TTC549 (cell line): ENCODE measurements around the gene PRPF6.

Source experiments
- FAIRE-seq: peaks from 2 replicates; lab custom pipeline; 2012; peaks lifted over from hg19 to GRCh38; lab: Jason Lieb, UNC

Gene PRPF6, protein sequence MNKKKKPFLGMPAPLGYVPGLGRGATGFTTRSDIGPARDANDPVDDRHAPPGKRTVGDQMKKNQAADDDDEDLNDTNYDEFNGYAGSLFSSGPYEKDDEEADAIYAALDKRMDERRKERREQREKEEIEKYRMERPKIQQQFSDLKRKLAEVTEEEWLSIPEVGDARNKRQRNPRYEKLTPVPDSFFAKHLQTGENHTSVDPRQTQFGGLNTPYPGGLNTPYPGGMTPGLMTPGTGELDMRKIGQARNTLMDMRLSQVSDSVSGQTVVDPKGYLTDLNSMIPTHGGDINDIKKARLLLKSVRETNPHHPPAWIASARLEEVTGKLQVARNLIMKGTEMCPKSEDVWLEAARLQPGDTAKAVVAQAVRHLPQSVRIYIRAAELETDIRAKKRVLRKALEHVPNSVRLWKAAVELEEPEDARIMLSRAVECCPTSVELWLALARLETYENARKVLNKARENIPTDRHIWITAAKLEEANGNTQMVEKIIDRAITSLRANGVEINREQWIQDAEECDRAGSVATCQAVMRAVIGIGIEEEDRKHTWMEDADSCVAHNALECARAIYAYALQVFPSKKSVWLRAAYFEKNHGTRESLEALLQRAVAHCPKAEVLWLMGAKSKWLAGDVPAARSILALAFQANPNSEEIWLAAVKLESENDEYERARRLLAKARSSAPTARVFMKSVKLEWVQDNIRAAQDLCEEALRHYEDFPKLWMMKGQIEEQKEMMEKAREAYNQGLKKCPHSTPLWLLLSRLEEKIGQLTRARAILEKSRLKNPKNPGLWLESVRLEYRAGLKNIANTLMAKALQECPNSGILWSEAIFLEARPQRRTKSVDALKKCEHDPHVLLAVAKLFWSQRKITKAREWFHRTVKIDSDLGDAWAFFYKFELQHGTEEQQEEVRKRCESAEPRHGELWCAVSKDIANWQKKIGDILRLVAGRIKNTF

DNA sequence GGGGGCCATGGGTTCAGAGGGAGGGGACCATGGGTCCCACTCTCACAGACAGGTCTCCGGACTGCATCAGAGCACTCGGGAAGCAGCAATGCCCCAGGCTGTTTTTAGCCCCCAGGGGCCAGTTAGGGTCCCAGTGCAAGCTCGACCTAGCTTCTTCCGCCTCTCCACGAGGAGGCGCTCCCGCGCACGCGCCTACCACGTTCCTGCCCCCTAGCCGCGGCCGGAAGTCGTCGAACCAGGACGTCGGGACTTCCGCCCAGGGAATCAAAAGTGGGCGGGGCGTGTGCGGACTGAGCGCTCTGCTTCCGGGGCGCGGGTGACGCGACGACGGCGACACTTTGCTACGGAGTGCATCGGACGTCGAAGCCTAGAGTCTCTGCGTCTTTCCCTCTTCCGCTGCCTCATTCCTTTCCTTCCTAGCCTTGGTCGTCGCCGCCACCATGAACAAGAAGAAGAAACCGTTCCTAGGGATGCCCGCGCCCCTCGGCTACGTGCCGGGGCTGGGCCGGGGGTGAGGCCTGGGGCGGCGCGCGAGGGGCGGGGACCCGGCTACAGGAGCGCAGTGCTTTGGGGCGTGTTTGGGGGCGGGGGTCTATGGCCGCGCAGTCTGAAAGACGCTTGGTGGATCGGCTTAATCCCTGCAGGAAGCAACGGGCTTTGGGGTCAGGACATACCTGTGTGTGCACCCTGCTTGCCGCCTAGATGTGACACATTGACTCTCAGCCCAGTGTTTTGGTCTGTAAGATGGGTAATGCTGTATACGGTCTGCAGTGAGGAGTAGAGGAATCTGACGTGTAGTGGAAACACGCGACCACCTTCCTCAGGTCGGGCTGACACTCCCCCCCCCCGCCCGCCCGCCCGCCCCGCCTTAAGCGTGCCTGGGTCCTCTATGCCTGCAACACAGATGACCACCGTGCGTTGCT, at the start of gene PRPF6:
Gene PRPF6, plus strand, starts transcription at position 327 of the 923 bp plus-strand sequence. Its CDS starts 114 bp downstream, at position 441.
- FAIRE-seq = no peak

DNA sequence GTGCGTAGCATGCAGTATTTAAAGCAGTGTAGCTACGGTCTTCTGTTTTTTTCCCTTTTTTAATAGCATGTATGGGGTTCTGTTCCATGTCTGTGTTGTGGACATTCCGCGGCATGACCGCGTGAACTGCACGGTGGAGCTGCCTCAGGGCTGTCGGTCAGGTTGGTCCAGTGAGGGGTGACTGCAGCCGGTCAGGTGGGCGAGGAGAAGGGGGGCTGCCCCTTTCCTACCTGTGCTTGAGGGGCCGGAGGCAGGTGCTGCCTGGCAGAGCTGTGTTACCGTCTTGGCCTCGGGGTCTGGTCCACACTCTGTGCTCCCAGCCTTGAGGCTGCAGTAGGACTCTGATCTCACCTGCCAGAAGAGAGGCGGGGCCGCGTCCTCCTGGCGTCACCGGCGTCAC, 49.2 kb upstream of the PRPF6 start:
- no peak for FAIRE-seq

DNA sequence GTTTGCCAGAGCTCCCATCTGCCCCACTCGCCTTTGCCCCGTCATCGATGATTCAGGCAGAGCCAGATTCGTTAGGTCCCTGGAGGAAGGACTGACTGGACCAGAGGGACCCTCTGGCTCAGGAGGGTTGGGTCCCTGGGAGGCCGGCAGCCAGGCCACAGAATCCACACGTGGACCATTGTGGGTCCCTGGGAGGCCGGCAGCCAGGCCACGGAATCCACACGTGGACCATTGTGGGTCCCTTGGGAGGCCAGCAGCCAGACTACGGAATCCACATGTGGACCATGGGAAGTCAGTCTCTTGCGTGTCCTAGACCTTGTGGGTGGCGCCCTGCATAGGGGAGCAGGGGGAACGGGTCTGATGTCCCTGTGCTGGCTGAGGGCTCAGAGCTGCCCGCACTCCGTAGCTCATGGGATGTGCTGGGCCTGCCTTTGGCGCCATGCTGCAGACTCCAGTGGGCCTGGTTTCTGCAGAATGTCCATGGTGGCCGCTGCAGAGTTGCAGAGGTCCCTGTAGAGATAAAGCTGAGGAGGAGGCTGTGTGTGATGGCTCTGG, 48.2 kb upstream of the PRPF6 start:
- FAIRE-seq = no peak

- FAIRE-seq = no peak
These were observed 47.3 kb upstream of the PRPF6 start for GRCh38 chr20:63933646-63934045.

- FAIRE-seq = no peak
These were observed 46.5 kb upstream of the PRPF6 start for GRCh38 chr20:63934271-63935068.

- no peak for FAIRE-seq
These were observed 45.5 kb upstream of the PRPF6 start for GRCh38 chr20:63935447-63935846.

DNA sequence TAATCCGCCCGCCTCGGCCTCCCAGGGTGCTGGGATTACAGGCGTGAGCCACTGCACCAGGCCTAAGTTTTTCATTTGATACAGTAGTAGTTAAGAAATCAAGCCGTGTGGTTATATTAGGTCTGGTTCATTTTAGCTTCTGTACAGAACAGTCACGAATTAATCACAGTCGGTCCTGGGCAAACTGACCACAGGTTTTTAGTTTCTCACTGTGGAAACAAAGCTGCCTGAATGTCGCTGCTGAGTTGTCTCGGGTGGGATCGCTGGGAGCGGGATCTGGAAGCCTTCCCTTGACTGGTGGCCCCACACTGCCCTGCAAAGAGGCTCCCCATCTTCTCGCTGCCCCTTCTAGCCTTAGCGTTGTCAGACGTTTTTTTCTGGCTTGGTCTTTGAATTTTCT, 43.3 kb upstream of the PRPF6 start:
- FAIRE-seq = no peak

DNA sequence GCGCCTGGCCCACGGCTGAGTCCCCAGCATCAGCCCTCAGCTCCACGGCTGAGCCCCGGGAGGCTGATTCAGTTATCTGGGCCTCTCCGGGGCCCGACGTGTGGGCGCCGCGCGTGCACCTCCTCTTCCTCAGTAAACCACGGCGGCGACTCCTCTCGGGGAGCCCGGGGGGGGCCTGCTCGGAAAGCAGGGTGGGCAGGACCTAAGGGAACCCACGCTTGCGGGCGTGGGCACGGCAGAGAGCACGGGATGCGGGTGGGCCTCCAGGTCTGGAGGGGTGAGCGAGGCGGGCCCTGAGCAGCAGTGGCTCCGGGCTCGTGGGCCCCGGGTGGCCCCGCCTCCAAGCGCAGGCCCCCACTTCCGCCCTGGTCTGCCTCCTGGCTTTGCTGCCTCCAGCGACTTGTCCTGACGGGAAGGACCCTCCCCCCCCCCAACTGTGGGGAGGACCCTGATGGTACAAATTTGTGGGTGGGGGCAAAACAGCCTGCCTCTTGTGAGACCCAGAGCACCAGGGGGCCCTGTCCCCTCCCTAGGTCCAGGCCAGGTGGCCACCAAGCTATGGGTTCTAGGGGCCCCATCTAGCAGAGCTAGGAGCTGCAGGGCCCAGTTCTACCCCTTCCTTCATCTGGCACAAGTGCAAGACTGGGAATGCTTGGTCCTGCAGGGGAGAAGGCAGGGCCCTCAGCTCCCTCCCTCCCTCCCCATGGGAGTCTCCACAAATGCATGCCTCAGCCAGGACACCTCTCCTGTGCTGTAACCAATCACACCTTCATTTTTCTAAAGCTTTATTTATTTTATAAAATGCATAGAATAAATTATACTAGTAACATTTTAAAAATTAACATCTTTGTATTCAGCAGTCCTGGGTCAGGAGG, 41.6 kb upstream of the PRPF6 start:
- no peak for FAIRE-seq

DNA sequence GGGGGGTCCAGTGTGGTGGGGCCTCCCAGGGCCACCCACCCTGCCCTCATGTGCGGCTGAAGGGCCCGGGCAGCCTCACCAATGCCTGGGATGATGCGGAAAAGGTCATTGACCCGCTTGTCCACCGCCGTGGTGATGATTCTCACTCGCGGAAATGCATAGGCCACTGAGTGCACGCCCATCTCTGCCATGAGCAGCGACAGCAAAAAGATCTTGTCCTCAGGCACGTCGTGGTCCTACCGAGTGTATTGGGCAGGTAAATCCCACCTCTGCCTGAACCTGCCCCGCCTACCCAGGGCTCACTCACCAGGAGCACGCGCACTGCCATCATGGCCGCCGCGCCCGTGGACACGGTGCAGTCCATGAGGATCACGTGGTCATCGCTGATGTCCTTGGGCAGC, 40.9 kb upstream of the PRPF6 start:
- no peak for FAIRE-seq

DNA sequence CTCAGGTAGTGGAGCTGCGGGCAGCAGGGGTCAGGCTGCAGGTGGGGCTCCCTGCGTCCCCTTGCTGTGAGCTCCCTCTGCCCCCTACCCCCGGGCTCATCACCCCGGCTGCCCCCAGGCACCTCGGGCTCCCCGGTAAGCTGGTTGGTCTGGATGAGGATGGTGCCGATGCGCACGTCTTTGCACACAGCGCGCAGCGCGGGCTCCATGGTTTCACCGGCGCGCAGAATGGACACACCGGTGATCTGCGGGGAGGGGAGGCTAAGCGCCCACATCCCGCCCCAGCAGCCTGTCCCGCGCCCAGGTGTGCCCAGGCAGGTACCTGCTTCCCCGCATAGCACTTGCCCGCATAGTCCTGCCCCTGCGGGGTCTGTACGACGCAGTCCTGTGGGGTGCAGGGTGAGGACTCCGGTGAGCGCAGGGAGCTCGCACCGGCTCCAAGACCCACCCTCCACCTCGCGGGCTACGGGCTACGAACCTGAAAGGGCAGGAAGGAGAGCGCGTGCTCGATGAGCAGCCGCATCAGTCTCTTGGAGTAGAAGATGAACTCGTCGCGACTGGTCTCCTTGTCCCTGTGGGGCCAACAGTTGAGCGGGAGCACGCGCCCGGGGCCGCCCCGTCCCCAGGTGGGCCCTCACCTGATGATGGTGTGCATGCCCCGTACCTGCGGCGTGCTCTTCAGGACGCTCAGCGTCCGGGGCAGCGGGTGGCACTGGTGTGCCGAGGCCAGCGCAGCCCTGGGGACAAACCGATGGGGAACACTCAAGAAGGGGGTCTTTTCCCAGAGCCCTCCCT, 40.3 kb upstream of the PRPF6 start:
- FAIRE-seq = no peak

GRCh38 chr20:63941282-63942081, 39.5 kb upstream of the PRPF6 start:
- no peak for FAIRE-seq

DNA sequence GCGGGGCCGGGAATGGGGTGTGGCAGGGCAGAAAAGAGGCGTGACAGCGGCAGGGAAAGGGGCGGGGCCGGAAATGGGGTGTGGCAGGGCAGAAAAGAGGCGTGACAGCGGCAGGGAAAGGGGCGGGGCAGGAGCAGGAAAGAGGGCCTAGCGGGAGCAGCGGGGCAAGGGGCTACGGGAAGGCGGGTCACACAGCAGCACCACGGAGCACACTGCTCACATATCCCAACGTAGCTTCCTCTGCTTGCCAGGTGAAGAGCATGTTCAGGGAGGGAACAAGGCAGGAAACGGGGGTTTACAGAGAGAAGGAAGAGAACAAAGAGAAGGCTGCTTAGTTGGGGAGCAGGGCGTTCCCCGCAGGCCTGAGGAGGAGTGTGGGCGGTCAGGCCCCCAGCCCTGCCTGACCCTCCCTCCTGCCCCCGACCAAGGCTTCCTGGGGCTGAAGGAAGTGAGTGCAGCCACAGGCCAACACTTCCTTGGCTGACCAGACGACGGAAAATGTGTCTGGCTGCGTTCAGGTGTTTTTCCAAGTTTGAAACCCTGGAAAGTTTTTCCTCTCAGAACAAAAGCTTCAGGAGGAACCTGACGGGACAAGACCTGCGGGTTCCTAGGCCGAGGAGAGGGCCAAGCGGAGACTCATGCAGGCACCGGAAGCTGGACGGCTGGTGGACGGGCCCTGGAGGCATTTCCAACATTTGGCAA, 38.5 kb upstream of the PRPF6 start:
- FAIRE-seq = no peak

DNA sequence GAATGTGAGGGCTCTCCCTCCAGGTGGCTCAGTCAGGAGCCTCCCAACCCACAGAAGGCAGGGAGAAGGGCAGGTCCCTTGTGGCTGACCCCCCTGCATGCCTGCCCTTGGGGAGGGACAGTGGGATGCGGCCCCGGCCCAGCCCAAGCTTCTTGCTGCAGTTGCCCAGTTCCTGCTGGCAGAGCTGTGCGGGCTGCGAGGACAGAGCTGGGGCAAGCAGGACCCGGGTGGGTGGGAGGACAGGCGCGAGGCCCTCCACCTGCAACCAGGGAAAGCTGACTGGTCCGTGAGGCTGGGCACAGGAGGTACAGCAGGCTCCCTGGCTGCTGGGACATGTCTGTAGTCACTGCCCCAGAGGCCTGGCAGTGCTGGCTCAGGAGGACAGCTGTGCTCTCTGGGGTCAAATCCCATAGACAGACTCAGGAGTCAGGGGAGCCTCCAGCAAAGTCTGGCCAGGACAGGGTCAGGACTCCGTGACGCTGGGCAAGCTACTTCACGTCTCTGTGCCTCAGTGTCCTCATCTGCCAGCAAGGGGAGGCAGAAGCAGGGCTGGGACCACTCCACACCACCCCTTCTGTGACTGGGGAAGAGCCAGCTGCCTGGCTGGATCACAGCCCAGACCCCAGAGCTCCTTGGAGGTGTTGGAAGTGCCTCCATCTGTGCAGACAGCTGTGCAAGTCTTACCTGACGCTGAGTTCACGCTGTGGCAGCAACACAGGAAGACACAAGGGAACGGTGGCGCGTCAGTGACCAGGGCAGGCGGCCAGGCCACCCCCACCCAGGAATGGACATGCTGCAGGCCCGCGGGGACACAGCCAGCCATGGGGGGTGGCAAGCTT, 37.7 kb upstream of the PRPF6 start:
- FAIRE-seq = no peak

DNA sequence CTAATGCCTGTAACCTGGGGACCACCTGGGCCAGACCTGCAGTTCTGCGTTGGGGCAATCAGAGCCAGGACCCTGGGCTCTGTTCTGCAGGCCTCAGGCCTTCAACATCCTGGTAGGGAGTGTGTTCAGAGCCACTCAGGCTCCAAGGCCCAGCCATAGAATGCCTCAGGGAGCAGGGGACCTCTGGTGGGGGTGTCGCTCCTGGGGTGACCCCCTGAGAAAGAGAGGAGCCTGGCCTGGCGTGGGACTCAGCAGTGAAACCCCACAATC, 37.2 kb upstream of the PRPF6 start:
- no peak for FAIRE-seq

GRCh38 chr20:63944078-63944941, 36.6 kb upstream of the PRPF6 start:
- no peak for FAIRE-seq
